ENCODE measurements around the gene EFEMP2.

The EFEMP2 gene

GRCh38 chr11:65857853-65858680, 14.5 kb downstream of the EFEMP2 start, which contains the start of gene CFL1:
Gene CFL1, minus strand, starts transcription at chr11:65858180. Its CDS starts 81 bp downstream, at chr11:65858099.
- Histone ChIP-seq H3K4me3 (ENCODE audit: low read depth, low read length) (peak within 1 kb of the TSS; percentile 95), H3K27me3 (ENCODE audit: control insufficient read depth, insufficient read depth, low read length) (no peaks in the 10 kb centered on the region), H3K27ac (ENCODE audit: low read depth, low read length) (peak within 1 kb of the TSS; percentile 97), H3K9me3 (ENCODE audit: control insufficient read depth, insufficient read depth, low read length) (no peaks in the 10 kb centered on the region), H3K9ac (ENCODE audit: low read depth, low read length) (peak within 1 kb of the TSS; percentile 95), H3K36me3 (ENCODE audit: control insufficient read depth, insufficient read depth, low read length) (peaks cover 45% of the 10 kb centered on the region), H3K4me1 (ENCODE audit: control insufficient read depth, insufficient read depth, low read length) (peaks cover 6% of the 10 kb centered on the region)

DNA sequence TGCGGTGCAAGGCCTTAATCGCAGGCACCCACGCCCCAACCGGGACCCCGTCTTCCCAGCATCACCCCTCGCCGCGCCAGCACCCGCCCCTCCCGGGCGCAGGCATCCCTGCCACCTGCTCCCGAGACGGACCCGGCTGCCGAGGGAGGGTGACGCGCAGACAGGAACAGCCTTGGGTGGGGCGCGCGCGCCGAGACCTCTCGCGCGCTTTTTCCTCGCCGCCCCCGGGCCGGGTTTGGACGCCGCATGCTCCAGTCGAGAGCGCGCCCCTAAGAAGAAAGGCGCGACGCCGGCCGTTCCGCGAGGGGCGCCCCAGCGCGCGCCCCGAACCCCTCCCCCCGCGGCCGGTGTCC, 15.1 kb downstream of the EFEMP2 start:
- Histone ChIP-seq H3K4me1 (ENCODE audit: control insufficient read depth, insufficient read depth, low read length) (peaks cover 6% of the 10 kb centered on the region), H3K4me3 (ENCODE audit: low read depth, low read length) (peak overlapping the region; percentile 95), H3K9ac (ENCODE audit: low read depth, low read length) (peak overlapping the region; percentile 95), H3K27me3 (ENCODE audit: control insufficient read depth, insufficient read depth, low read length) (no peaks in the 10 kb centered on the region), H3K36me3 (ENCODE audit: control insufficient read depth, insufficient read depth, low read length) (peaks cover 41% of the 10 kb centered on the region), H3K27ac (ENCODE audit: low read depth, low read length) (peak overlapping the region; percentile 97), H3K9me3 (ENCODE audit: control insufficient read depth, insufficient read depth, low read length) (no peaks in the 10 kb centered on the region)

- Histone ChIP-seq H3K27ac (ENCODE audit: low read depth, low read length) (peak overlapping the region; percentile 97), H3K9ac (ENCODE audit: low read depth, low read length) (peak overlapping the region; percentile 95), H3K4me1 (ENCODE audit: control insufficient read depth, insufficient read depth, low read length) (peaks cover 6% of the 10 kb centered on the region), H3K36me3 (ENCODE audit: control insufficient read depth, insufficient read depth, low read length) (peaks cover 36% of the 10 kb centered on the region), H3K4me3 (ENCODE audit: low read depth, low read length) (peak overlapping the region; percentile 95), H3K27me3 (ENCODE audit: control insufficient read depth, insufficient read depth, low read length) (no peaks in the 10 kb centered on the region), H3K9me3 (ENCODE audit: control insufficient read depth, insufficient read depth, low read length) (no peaks in the 10 kb centered on the region)
Measured at GRCh38 chr11:65856689-65857499, 15.7 kb downstream of the EFEMP2 start.

- Histone ChIP-seq H3K27me3 (ENCODE audit: control insufficient read depth, insufficient read depth, low read length) (no peaks in the 10 kb centered on the region), H3K4me3 (ENCODE audit: low read depth, low read length) (peak overlapping the region; percentile 95), H3K36me3 (ENCODE audit: control insufficient read depth, insufficient read depth, low read length) (peaks cover 36% of the 10 kb centered on the region), H3K9ac (ENCODE audit: low read depth, low read length) (no peak overlapping the region), H3K9me3 (ENCODE audit: control insufficient read depth, insufficient read depth, low read length) (0 out of 2 replicates have a peak, but pooled peaks cover 2% of the 10 kb centered on the region), H3K27ac (ENCODE audit: low read depth, low read length) (no peak overlapping the region), H3K4me1 (ENCODE audit: control insufficient read depth, insufficient read depth, low read length) (peaks cover 6% of the 10 kb centered on the region)
Measured at GRCh38 chr11:65855927-65856363, 16.7 kb downstream of the EFEMP2 start.

- Histone ChIP-seq H3K9ac (ENCODE audit: low read depth, low read length) (no peak overlapping the region), H3K36me3 (ENCODE audit: control insufficient read depth, insufficient read depth, low read length) (peaks cover 36% of the 10 kb centered on the region), H3K27me3 (ENCODE audit: control insufficient read depth, insufficient read depth, low read length) (no peaks in the 10 kb centered on the region), H3K9me3 (ENCODE audit: control insufficient read depth, insufficient read depth, low read length) (0 out of 2 replicates have a peak, but pooled peaks cover 2% of the 10 kb centered on the region), H3K4me1 (ENCODE audit: control insufficient read depth, insufficient read depth, low read length) (peaks cover 6% of the 10 kb centered on the region), H3K27ac (ENCODE audit: low read depth, low read length) (no peak overlapping the region), H3K4me3 (ENCODE audit: low read depth, low read length) (no peak overlapping the region)
Measured at GRCh38 chr11:65854852-65855837, 17.5 kb downstream of the EFEMP2 start.

- Histone ChIP-seq H3K4me1 (ENCODE audit: control insufficient read depth, insufficient read depth, low read length) (peaks cover 6% of the 10 kb centered on the region), H3K36me3 (ENCODE audit: control insufficient read depth, insufficient read depth, low read length) (peaks cover 36% of the 10 kb centered on the region), H3K27ac (ENCODE audit: low read depth, low read length) (peak overlapping the region; percentile 33), H3K4me3 (ENCODE audit: low read depth, low read length) (no peak overlapping the region), H3K9me3 (ENCODE audit: control insufficient read depth, insufficient read depth, low read length) (0 out of 2 replicates have a peak, but pooled peaks cover 2% of the 10 kb centered on the region), H3K9ac (ENCODE audit: low read depth, low read length) (no peak overlapping the region), H3K27me3 (ENCODE audit: control insufficient read depth, insufficient read depth, low read length) (no peaks in the 10 kb centered on the region)
Measured at GRCh38 chr11:65854161-65854592, 18.4 kb downstream of the EFEMP2 start.

DNA sequence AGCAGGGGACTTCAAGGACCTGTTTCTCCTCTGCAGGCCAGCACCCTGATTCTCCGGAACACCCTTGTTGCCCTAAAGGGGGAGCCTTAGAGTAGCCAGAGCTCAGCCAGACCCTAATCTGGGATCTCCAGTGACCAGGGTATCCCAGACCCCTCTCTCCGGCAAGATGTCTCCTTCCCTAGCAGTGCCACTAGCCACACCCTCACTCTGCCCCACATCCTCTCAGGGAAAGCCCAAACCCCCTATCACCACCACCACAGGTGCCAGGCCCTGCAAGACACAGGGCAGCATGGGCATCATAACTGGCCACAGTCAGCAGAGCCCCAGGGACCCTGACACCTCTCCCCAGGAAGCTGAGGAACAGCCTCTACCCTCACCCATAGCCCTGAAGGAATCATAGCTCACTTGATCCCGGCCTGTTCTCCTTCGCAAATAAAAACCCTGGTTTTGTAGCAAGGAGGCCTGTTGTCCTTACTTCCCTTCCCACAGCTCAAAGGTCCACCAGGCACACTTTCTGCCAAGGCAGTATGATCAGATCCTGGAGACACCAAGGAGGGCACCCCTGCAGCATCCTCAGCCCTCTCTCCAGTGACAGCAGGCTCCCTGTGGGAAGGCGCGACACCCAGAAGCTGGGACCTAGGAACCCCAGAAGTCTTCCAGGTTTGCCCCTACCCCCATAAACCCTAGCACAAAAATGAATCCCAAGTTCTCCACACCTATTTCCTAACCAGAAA, 19.2 kb downstream of the EFEMP2 start:
- H3K9ac ChIP-seq (ENCODE audit: low read depth, low read length) = no peak overlapping the region
- no peaks in the 10 kb centered on the region for H3K27me3 ChIP-seq (ENCODE audit: control insufficient read depth, insufficient read depth, low read length)
- H3K4me3 ChIP-seq (ENCODE audit: low read depth, low read length) = no peak overlapping the region
- peak overlapping the region; percentile 22 for H3K27ac ChIP-seq (ENCODE audit: low read depth, low read length)
- H3K9me3 ChIP-seq (ENCODE audit: control insufficient read depth, insufficient read depth, low read length) = 0 out of 2 replicates have a peak, but pooled peaks cover 2% of the 10 kb centered on the region
- peaks cover 6% of the 10 kb centered on the region for H3K4me1 ChIP-seq (ENCODE audit: control insufficient read depth, insufficient read depth, low read length)
- peaks cover 36% of the 10 kb centered on the region for H3K36me3 ChIP-seq (ENCODE audit: control insufficient read depth, insufficient read depth, low read length)

DNA sequence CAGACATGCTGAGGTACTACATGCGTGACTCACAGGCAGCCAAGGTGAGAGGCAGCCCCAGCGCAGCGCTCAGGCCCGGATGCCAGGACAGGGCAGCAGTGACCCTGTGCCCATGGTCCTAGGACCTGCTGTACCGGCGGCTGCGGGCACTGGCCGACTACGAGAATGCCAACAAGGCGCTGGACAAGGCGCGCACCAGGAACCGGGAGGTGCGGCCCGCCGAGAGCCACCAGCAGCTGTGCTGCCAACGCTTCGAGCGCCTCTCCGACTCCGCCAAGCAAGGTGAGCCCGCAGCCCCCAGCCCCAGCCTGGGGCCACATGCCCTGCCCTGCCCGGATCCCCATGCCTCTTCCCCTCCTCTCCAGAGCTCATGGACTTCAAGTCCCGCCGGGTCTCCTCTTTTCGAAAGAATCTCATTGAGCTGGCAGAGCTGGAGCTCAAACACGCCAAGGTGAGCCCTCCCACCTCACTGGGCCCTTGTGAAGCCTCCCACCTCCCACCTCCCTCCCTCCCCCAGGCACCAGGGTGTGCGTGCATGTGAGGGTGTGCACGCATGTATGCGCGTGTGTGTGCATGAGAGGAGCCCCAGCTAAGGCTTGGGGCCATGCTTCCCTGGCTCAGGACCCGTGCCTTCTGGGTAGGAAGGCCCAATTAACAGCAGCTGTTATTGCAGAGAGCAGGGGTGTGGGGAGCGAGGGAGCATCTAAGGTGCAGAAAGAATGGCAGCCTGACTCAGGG, 19.9 kb downstream of the EFEMP2 start:
- H3K27ac ChIP-seq (ENCODE audit: low read depth, low read length) = peak overlapping the region; percentile 3
- H3K9me3 ChIP-seq (ENCODE audit: control insufficient read depth, insufficient read depth, low read length) = 0 out of 2 replicates have a peak, but pooled peaks cover 2% of the 10 kb centered on the region
- H3K27me3 ChIP-seq (ENCODE audit: control insufficient read depth, insufficient read depth, low read length) = no peaks in the 10 kb centered on the region
- no peak overlapping the region for H3K9ac ChIP-seq (ENCODE audit: low read depth, low read length)
- no peak overlapping the region for H3K4me3 ChIP-seq (ENCODE audit: low read depth, low read length)
- H3K4me1 ChIP-seq (ENCODE audit: control insufficient read depth, insufficient read depth, low read length) = peaks cover 6% of the 10 kb centered on the region
- peaks cover 36% of the 10 kb centered on the region for H3K36me3 ChIP-seq (ENCODE audit: control insufficient read depth, insufficient read depth, low read length)

GRCh38 chr11:65851811-65852507, 20.6 kb downstream of the EFEMP2 start:
- Histone ChIP-seq H3K9ac (ENCODE audit: low read depth, low read length) (no peak overlapping the region), H3K27me3 (ENCODE audit: control insufficient read depth, insufficient read depth, low read length) (no peaks in the 10 kb centered on the region), H3K9me3 (ENCODE audit: control insufficient read depth, insufficient read depth, low read length) (0 out of 2 replicates have a peak, but pooled peaks cover 2% of the 10 kb centered on the region), H3K36me3 (ENCODE audit: control insufficient read depth, insufficient read depth, low read length) (peaks cover 36% of the 10 kb centered on the region), H3K27ac (ENCODE audit: low read depth, low read length) (peak overlapping the region; percentile 52), H3K4me3 (ENCODE audit: low read depth, low read length) (no peak overlapping the region), H3K4me1 (ENCODE audit: control insufficient read depth, insufficient read depth, low read length) (peaks cover 6% of the 10 kb centered on the region)

Data from HUES48 (cell line).